ENCODE measurements around the gene NECTIN1. TPM values are rescaled to one million over a fixed set of nuclear protein-coding genes. Genes with fewer than 3 reads are reported as not detected.

NECTIN1 gene
- total RNA-seq, 6 experiments from 2014 or later: 4.3 to 8.4 (median 6.1) TPM

DNA sequence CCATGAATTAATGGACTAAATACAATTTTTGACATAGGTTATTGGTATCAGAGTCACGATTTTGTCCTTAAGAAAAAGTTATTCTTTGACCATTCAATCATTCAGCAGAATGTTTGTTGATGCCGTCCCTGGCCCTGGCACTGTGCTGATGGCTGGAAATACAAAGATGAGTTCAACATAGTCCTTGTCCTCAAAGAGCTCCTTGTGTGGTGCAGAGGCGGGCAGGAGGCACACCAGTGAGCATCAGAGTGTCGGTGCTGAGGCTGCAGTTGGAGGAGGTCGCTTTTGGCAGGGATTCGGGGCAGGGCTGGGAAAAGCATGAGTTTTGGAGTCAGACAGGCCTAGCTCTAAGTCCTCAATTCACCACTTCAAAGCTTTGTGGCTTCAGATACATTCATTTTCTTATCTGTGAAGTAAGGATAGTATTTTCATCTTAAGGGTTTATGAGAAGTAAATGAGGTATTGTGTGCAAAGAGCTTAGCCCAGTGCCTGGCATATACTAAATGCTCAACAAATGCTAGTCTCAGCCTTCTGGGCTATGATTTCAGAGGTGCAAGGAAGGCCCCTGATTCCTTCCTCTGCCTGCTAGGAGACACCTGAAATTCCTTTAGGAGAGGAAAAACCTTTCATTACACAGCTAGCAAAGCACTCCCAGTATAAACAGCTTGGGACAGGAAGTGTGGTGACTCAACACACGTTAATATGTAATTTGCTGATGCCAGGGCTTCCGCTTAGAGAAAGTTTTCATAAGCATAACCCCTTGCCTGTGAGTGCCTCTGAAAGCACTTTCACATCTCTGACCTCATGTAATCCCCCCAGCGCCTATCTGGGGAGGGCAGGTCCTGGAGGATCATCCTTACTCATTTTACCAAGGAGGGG is 113.8 kb downstream of the NECTIN1 start:
- Histone ChIP-seq H3K27me3 (no peaks in the 10 kb centered on the region), H3K4me3 (no peak overlapping the region), H3K27ac (no peak overlapping the region), H3K36me3 (no peaks in the 10 kb centered on the region), H3K4me1 (no peaks in the 10 kb centered on the region), H3K9me3 (no peaks in the 10 kb centered on the region)
- ATAC-seq (peak; percentile 70 to 94 (median 74)), DNase-seq (no peak)
- intact Hi-C loops (cut with DNase I): no loop called here
- WGBS (ENCODE audit: insufficient coverage, low coverage, low lambda C conversion rate, missing lambda C conversion rate): 69% methylated on average over 7 of the region's 9 CpGs
- no peak for TF ChIP-seq POLR2A (IDR thresholded peaks at IDR 0.05)
- TF ChIP-seq, protein P1, sequence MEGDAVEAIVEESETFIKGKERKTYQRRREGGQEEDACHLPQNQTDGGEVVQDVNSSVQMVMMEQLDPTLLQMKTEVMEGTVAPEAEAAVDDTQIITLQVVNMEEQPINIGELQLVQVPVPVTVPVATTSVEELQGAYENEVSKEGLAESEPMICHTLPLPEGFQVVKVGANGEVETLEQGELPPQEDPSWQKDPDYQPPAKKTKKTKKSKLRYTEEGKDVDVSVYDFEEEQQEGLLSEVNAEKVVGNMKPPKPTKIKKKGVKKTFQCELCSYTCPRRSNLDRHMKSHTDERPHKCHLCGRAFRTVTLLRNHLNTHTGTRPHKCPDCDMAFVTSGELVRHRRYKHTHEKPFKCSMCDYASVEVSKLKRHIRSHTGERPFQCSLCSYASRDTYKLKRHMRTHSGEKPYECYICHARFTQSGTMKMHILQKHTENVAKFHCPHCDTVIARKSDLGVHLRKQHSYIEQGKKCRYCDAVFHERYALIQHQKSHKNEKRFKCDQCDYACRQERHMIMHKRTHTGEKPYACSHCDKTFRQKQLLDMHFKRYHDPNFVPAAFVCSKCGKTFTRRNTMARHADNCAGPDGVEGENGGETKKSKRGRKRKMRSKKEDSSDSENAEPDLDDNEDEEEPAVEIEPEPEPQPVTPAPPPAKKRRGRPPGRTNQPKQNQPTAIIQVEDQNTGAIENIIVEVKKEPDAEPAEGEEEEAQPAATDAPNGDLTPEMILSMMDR (IDR thresholded peaks at IDR 0.05): no peak

DNA sequence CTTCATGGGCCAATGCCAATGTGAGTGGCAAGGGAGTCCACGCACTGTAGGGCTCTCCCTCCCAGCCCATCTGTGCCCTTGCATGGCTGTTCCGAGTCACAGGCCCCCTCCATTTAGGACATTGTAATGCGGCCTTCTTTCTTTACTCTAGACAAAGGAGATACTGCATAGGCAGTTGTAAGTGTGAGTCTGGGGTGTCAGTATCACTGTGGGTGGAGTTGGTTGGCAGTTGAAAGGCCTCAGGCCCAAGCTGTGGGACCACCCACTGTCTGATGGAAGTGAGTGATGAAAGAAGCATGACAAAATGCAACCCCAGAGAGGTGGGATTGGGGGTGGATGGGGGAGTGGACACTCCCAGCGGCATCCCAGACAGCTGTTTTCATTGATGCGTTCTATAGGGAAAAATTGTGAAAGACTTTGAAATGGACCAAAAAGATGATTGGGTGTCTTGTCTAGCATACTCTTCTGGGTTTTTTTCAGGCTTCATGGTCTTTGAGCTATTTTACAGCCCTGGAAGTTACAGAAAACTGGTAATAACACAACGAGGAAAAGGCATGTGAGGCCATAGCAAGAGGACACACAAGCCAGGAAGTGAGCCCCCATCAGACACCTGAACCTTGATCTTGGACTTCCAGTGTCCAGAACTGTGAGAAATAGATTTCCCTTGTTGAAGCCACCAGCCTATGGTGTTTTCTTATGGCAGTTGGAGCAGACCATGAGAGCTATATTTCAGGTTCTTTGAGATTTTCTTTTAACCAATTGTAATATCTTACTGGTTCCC is 114.6 kb downstream of the NECTIN1 start:
- WGBS (ENCODE audit: insufficient coverage, low coverage, low lambda C conversion rate, missing lambda C conversion rate): 50% methylated on average over 4 of the region's 6 CpGs
- TF ChIP-seq, protein P1 (IDR thresholded peaks at IDR 0.05): no peak
- TF ChIP-seq POLR2A (IDR thresholded peaks at IDR 0.05): no peak
- H3K27ac ChIP-seq: no peak overlapping the region

DNA sequence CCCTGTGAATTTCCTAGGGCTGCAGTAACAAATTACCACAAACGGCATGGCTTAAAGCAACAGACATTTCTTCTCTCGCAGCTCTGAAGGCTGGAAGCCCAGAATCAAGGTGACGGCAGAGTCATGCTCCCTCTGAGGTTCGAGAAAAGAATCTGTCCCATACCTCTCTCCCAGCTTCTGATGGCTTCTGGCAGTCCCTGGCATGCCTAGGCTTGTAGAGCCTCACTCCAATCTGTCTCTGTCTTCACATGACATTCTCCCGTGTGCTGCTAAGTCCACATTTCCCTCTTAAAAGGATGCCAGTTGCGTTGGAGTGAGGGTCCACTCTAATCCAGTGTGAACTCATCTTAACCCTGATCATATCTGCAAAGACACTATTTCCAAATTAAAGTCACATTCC is 116.2 kb downstream of the NECTIN1 start:
- TF ChIP-seq, protein P1 (IDR thresholded peaks at IDR 0.05): no peak
- TF ChIP-seq POLR2A (IDR thresholded peaks at IDR 0.05): no peak
- Histone ChIP-seq H3K27me3 (no peaks in the 10 kb centered on the region), H3K36me3 (no peaks in the 10 kb centered on the region), H3K9me3 (no peaks in the 10 kb centered on the region), H3K4me1 (no peaks in the 10 kb centered on the region), H3K4me3 (no peak overlapping the region), H3K27ac (no peak overlapping the region)
- 32% methylated on average over 4 of the region's 6 CpGs for WGBS (ENCODE audit: insufficient coverage, low coverage, low lambda C conversion rate, missing lambda C conversion rate)
- DNase-seq: no peak
- intact Hi-C loops (cut with DNase I): no loop called here
- no peak for ATAC-seq

More for the DNA sequence above, 114.6 kb downstream of the NECTIN1 start:
- H3K9me3 ChIP-seq: no peaks in the 10 kb centered on the region
- DNase-seq: no peak
- no peak overlapping the region for H3K4me3 ChIP-seq
- intact Hi-C loops (cut with DNase I): no loop called here
- no peaks in the 10 kb centered on the region for H3K27me3 ChIP-seq
- ATAC-seq: no peak
- H3K36me3 ChIP-seq: no peaks in the 10 kb centered on the region
- H3K4me1 ChIP-seq: no peaks in the 10 kb centered on the region

DNA sequence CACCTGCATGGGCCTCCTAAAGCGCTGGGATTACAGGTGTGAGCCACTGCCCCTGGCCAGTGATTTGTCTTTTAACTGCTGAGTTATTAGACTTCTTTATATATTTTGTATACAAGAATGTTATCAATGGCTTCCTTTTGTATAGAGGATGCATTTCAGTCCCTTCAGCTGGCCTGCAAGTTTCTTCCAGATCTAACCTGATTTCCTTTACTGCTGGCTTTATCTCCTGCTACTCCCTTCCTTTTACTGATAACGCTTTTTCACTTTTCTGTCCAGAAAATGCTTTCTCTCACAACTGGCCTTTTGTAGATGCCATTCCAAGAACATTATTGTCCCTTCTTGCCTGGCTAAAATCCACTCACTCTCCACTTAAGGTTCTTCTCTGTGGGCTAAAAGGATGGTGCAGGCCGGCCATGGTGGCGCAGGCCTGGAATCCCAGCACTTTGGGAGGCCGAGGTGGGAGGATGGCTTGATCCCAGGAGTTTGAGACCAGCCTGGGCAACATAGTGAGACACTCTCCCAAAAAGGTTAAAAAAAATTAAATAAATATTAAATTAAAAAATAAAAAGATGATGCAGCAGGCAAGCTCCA is 118.1 kb downstream of the NECTIN1 start:
- no peak for TF ChIP-seq POLR2A (IDR thresholded peaks at IDR 0.05)
- TF ChIP-seq, protein P1 (IDR thresholded peaks at IDR 0.05): no peak
- Histone ChIP-seq H3K36me3 (no peaks in the 10 kb centered on the region), H3K27me3 (no peaks in the 10 kb centered on the region), H3K9me3 (no peaks in the 10 kb centered on the region), H3K4me3 (no peak overlapping the region), H3K27ac (no peak overlapping the region), H3K4me1 (no peaks in the 10 kb centered on the region)
- DNase-seq (no peak), ATAC-seq (no peak)
- 76% methylated on average over 5 of the region's 5 CpGs for WGBS (ENCODE audit: insufficient coverage, low coverage, low lambda C conversion rate, missing lambda C conversion rate)
- intact Hi-C loops (cut with DNase I): no loop called here

Measured in right lobe of liver (tissue), 6 donors.